IMR-90 (cell line): ENCODE measurements around the gene RAB11FIP4.

Experiments used
- CTCF ChIP-seq: conservative IDR thresholded peaks from 2 replicates; pipeline ENCODE4 v1.5.1; 2012; ENCODE audit warnings: mild to moderate bottlenecking, low read depth, low read length, improper control_type of control experiment
- POLR2A ChIP-seq: IDR thresholded peaks from 2 replicates; pipeline ENCODE4 v1.6.1; 2012; ENCODE audit warnings: mild to moderate bottlenecking, low read depth, low read length
- RFX5 ChIP-seq: IDR thresholded peaks from 2 replicates; pipeline ENCODE4 v1.8.0; 2012; ENCODE audit warnings: low read depth, mild to moderate bottlenecking, low read length, moderate library complexity

GRCh38 chr17:31390748-31391495, 553 bp upstream of the RAB11FIP4 start:
- TF ChIP-seq CTCF (no peak), POLR2A (no peak), RFX5 (no peak)
